GM18951 (cell line): Measurements from ENCODE around the gene PPFIA1.

Experiments
- POLR2A ChIP-seq: IDR thresholded peaks from 4 replicates; pipeline ENCODE4 v1.6.1; 2011; ENCODE audit warnings: mild to moderate bottlenecking; ENCODE audit not compliant: insufficient read length, insufficient read depth; ENCODE audit errors: extremely low read depth
- in situ Hi-C: fragments of 300-500 bp; cut with MboI; formaldehyde crosslinking; loops from one replicate; pipeline ENCODE4 v1.12.0; 2022; ENCODE audit warnings: low sequenced_read_pairs, mixed read lengths, inconsistent platforms; ENCODE audit not compliant: unreplicated experiment

PPFIA1 gene

GRCh38 chr11:70296681-70297080 is 26.2 kb downstream of the PPFIA1 start:
- TF ChIP-seq POLR2A = no peak
- in situ Hi-C loops = no loop called here

- in situ Hi-C loops = no loop called here
- TF ChIP-seq POLR2A = no peak
Observed at GRCh38 chr11:70297341-70297740, 26.9 kb downstream of the PPFIA1 start.

DNA sequence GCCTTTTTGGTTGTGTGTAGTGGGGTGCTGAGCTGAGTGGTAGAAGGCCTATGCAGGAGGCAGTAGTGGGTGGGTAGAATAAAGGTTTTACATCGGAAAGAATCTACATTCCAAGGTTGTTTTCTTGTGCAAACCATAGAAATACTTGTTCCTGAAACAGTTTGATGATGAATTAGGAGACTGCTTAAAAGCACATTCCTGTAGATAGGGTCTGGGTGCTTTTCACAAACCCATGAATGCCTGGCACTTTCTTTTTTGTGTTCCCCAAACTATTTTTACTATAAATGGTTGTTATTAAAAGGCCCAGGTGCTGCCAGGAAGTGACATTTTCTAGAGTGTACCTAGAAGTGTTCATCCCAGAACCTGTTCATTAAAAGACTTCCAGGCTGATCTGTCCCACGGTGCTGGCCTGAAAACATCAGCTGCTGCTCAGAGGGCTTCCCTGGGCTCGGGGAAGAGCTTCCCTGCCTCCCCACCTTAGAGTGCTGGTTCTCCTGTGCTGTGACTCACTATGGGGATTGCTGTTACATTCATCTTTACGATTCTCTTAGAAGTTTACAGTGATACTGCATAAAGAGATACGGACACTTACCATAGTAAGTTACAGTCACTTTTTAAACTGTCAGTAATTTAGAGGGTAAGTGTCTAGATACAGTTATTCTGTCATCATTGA is 27.9 kb downstream of the PPFIA1 start:
- TF ChIP-seq POLR2A = no peak
- in situ Hi-C loops = no loop called here

- no peak for TF ChIP-seq POLR2A
- in situ Hi-C loops = no loop called here
Observed at GRCh38 chr11:70299636-70300035, 29.1 kb downstream of the PPFIA1 start.

DNA sequence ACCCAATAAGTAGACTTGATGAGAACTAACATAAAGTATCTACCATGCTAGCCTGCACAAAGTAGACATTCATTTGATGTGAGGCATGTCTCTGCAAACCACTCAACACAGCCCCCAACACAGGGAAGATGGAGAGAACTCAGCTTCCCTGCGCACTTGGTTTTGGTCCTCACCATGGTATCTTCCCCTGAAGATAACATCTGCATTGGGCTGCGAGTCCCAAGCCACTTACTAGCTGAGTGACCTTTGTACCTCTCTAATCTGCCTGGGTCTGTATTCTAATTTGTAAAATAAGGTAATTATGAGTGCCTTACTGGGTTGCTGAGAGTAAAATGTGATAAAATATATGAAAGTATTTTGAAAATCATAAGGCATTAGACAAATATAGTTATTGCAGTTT is 30.7 kb downstream of the PPFIA1 start:
- no peak for TF ChIP-seq POLR2A

DNA sequence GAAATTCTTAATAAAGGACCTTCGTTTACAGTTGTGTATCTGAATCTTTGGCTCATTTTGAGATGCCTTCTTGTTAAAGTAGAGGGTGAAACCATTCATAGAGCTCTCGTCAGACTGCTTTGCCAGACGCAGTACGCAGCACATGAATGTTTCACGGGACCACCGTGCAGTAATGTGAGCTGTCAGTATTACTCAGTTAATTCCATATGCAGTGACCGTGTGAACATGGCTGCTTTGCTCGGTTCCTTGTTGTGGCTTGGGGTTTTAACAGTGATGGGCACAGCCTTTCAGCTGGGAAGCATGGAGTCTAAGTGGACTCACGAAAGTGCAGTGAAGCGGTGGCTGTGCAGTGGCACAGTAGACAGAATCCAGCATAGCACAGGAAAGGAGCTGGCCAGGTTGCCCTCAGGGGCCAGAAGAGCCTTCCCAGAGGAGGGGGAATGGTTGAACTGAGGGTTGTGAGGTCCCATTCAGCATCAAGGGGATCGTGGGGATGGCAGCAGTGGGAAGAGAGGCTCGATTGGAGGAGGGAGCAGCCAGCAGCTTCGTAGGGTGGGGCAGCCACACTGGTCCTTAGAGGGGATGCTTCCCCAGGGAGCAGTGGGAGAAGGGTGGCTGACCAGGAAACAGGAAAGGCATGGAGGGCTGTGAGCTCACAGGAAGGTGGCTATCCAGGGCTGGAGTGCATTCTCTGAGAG is 31.4 kb downstream of the PPFIA1 start:
- in situ Hi-C loops = no loop called here
- TF ChIP-seq POLR2A = no peak

More for the DNA sequence above, 30.7 kb downstream of the PPFIA1 start:
- in situ Hi-C loops = no loop called here

GRCh38 chr11:70302419-70302752 is 31.9 kb downstream of the PPFIA1 start:
- in situ Hi-C loops = no loop called here
- no peak for TF ChIP-seq POLR2A

- in situ Hi-C loops = no loop called here
- no peak for TF ChIP-seq POLR2A
Observed at GRCh38 chr11:70303070-70303469, 32.6 kb downstream of the PPFIA1 start.

DNA sequence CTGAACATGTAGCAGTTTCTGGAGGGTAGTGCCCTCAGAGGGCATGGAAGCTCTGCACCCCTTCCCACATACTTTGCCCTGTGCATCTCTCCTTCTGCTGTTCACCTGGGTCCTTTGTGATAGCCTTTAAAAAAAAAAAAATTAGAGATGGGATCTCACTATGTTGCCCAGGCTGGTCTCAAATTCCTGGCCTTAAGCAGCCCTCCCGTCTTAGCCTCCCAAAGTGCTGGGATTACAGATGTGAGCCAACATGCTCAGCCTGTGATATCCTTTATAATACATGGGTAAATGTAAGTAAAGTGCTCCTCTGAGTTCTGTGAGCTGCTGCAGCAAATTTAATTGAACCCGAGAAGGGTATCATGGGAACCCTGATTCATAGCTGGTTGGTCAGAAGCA is 33.7 kb downstream of the PPFIA1 start:
- TF ChIP-seq POLR2A = no peak
- in situ Hi-C loops = no loop called here

- no peak for TF ChIP-seq POLR2A
- in situ Hi-C loops = no loop called here
Observed at GRCh38 chr11:70305501-70305900, 35.0 kb downstream of the PPFIA1 start.

GRCh38 chr11:70306586-70307033 is 36.1 kb downstream of the PPFIA1 start:
- in situ Hi-C loops = no loop called here

DNA sequence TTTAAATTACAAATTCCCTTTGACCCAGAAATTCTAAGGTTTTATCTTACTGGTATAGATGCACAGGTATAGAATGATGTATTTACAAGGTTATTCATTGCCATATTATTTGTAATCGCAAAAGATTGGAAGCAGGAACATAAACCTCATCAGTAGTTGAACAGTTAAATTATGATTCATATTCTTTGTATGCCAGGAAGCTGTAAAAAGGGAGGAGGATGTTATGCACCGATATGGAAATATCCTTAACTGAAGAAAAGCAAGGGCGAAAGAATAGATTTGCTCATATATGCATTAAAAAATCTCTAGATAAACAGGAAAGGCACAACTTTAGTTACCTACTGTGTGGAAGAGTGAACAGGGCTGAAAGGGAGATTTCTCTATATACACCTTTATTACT is 36.7 kb downstream of the PPFIA1 start:
- no peak for TF ChIP-seq POLR2A
- in situ Hi-C loops = no loop called here

More at GRCh38 chr11:70306586-70307033, 36.1 kb downstream of the PPFIA1 start:
- no peak for TF ChIP-seq POLR2A

DNA sequence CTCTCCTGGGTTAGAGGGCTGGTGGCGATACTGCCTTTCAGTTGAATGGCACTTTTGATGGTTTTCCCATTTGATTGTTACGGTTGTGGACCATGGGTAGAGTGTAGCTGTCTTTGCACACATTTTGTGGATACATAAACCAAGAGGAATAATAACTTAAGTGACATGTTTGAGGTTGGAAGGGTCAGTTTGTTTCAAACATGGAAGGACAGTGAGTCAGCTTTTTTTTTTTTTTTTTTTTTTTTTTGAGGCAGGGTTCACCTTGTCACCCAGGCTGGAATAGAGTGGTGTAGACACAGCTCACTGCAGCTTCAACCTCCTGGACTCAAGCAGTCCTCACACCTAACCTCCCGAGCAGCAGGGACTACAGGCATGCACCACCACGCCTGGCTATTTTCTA is 41.1 kb downstream of the PPFIA1 start:
- in situ Hi-C loops = no loop called here
- TF ChIP-seq POLR2A = no peak
